HG03442 (cell line): Measurements from ENCODE around the gene FBXL13.
"Not testable (repeated sequence)": the region's sequence is repeated elsewhere in the genome, so short reads cannot be mapped to it uniquely, and the experiment has no call there.

Experiments used
- ATAC-seq: cut with Tn5 transposase; IDR thresholded peaks from one replicate; pipeline ENCODE4 v1.9.1; 2021; ENCODE audit warnings: mild to moderate bottlenecking, moderate library complexity; ENCODE audit not compliant: unreplicated experiment

FBXL13 gene

GRCh38 chr7:102942868-102943267 lies 131.7 kb downstream of the FBXL13 start:
- ATAC-seq: no peak

GRCh38 chr7:102942181-102942866 lies 132.3 kb downstream of the FBXL13 start:
- no peak for ATAC-seq

- ATAC-seq: no peak
These were observed 135.9 kb downstream of the FBXL13 start for GRCh38 chr7:102938679-102939078.

- no peak for ATAC-seq
These were observed 139.0 kb downstream of the FBXL13 start for GRCh38 chr7:102935450-102936115.

- no peak for ATAC-seq
These were observed 139.9 kb downstream of the FBXL13 start for GRCh38 chr7:102934701-102935100.

GRCh38 chr7:102934239-102934638 lies 140.4 kb downstream of the FBXL13 start:
- ATAC-seq: no peak

- no peak for ATAC-seq
These were observed 140.8 kb downstream of the FBXL13 start for GRCh38 chr7:102933763-102934162.

- ATAC-seq: no peak
These were observed 142.8 kb downstream of the FBXL13 start for GRCh38 chr7:102931757-102932156.

GRCh38 chr7:102927312-102927933 lies 147.2 kb downstream of the FBXL13 start:
- no peak for ATAC-seq

GRCh38 chr7:102926783-102927140 lies 147.8 kb downstream of the FBXL13 start:
- no peak for ATAC-seq

- no peak for ATAC-seq
These were observed 148.4 kb downstream of the FBXL13 start for GRCh38 chr7:102925976-102926782.

- ATAC-seq: no peak
These were observed 155.8 kb downstream of the FBXL13 start for GRCh38 chr7:102918845-102919244.

GRCh38 chr7:102917436-102918353 lies 156.9 kb downstream of the FBXL13 start:
- ATAC-seq: no peak

GRCh38 chr7:102916881-102917280 lies 157.7 kb downstream of the FBXL13 start:
- ATAC-seq: no peak

- ATAC-seq: no peak
These were observed 158.2 kb downstream of the FBXL13 start for GRCh38 chr7:102916426-102916825.

- no peak for ATAC-seq
These were observed 160.0 kb downstream of the FBXL13 start for GRCh38 chr7:102914585-102914984.

- ATAC-seq: no peak
These were observed 160.8 kb downstream of the FBXL13 start for GRCh38 chr7:102913826-102914225.

- ATAC-seq: no peak
These were observed 161.9 kb downstream of the FBXL13 start, which contains the start of gene LRRC17 for GRCh38 chr7:102912742-102913141. LRRC17 (plus strand) TSS chr7:102913000; CDS start chr7:102933914, 20,914 bp downstream.

- ATAC-seq: no peak
These were observed 165.9 kb downstream of the FBXL13 start for GRCh38 chr7:102908676-102909075.

GRCh38 chr7:102903576-102903975 lies 171.0 kb downstream of the FBXL13 start:
- ATAC-seq: not testable (repeated sequence)
